ENCODE measurements around the gene RPL3. TPM values are rescaled to one million over a fixed set of nuclear protein-coding genes. Genes with fewer than 3 reads are reported as not detected.

Gene RPL3
- total RNA-seq, 2 donors from 2014 or later: 908 to 1,235 TPM

DNA sequence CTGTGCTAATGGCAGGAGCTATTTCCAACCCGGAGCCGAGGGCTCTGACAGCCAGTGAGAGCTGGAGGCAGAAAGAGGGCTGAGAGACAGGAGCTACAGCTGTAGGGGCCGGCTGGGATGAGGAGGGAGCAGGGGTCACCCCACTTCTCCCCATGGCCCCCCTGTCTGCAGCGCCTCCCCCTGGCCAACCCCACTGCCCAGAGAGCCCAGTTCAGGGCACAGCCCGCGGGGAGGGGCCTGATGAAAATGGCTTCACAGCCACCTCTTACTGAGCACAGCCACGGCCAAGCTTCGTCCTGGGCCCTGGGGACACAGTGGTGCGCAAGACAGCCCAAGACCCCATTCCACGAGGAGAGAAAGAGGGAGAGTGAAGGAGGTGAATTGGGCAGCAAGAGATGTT is 27.9 kb downstream of the RPL3 start:
- no peaks in the 10 kb centered on the region for H3K36me3 ChIP-seq
- peaks cover 10 to 31% of the 10 kb centered on the region in 2 donors for H3K4me1 ChIP-seq (ENCODE audit: control insufficient read depth in 1 of 2, low read depth in 2 of 2)
- no peak overlapping the region for H3K4me3 ChIP-seq
- no peak for ATAC-seq (ENCODE audit: insufficient number of reproducible peaks, low FRiP score, low read depth)
- H3K27ac ChIP-seq: no peak overlapping the region
- no peak for DNase-seq (ENCODE audit: low spot score)
- TF ChIP-seq, protein P1, sequence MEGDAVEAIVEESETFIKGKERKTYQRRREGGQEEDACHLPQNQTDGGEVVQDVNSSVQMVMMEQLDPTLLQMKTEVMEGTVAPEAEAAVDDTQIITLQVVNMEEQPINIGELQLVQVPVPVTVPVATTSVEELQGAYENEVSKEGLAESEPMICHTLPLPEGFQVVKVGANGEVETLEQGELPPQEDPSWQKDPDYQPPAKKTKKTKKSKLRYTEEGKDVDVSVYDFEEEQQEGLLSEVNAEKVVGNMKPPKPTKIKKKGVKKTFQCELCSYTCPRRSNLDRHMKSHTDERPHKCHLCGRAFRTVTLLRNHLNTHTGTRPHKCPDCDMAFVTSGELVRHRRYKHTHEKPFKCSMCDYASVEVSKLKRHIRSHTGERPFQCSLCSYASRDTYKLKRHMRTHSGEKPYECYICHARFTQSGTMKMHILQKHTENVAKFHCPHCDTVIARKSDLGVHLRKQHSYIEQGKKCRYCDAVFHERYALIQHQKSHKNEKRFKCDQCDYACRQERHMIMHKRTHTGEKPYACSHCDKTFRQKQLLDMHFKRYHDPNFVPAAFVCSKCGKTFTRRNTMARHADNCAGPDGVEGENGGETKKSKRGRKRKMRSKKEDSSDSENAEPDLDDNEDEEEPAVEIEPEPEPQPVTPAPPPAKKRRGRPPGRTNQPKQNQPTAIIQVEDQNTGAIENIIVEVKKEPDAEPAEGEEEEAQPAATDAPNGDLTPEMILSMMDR (IDR thresholded peaks at IDR 0.05): no peak
- no peaks in the 10 kb centered on the region for H3K9me3 ChIP-seq
- no peaks in the 10 kb centered on the region for H3K27me3 ChIP-seq (replicated peaks; ENCODE audit: insufficient read depth)

DNA sequence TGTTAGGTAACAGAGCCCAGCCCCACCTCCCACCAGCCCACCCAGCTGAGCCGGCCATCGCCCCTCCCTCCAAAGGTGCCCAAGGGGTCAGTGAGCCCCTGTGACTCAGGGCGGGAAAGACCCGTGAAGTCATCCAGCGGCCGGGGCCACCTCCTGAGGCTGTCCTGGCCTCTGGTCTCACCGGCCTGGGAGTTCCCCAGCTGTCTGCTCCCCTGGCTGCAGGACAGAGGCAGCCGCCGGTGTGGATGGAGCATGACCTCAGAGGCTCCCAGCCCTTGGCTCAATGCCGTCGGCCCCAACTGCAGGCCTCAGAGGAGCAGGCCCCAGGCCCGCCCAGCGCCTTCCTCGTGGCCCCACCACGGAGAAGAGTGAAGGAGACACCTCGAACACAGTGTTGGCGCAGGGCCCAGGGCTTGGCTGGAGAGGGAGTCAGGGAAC is 28.7 kb downstream of the RPL3 start:
- ATAC-seq (ENCODE audit: insufficient number of reproducible peaks, low FRiP score, low read depth): no peak
- Histone ChIP-seq H3K9me3 (no peaks in the 10 kb centered on the region), H3K36me3 (no peaks in the 10 kb centered on the region), H3K27ac (no peak overlapping the region), H3K27me3 (replicated peaks; ENCODE audit: insufficient read depth) (no peaks in the 10 kb centered on the region), H3K4me1 (ENCODE audit: control insufficient read depth in 1 of 2, low read depth in 2 of 2) (peaks cover 10 to 30% of the 10 kb centered on the region in 2 donors), H3K4me3 (no peak overlapping the region)
- TF ChIP-seq, protein P1 (IDR thresholded peaks at IDR 0.05): no peak
- no peak for DNase-seq (ENCODE audit: low spot score)

DNA sequence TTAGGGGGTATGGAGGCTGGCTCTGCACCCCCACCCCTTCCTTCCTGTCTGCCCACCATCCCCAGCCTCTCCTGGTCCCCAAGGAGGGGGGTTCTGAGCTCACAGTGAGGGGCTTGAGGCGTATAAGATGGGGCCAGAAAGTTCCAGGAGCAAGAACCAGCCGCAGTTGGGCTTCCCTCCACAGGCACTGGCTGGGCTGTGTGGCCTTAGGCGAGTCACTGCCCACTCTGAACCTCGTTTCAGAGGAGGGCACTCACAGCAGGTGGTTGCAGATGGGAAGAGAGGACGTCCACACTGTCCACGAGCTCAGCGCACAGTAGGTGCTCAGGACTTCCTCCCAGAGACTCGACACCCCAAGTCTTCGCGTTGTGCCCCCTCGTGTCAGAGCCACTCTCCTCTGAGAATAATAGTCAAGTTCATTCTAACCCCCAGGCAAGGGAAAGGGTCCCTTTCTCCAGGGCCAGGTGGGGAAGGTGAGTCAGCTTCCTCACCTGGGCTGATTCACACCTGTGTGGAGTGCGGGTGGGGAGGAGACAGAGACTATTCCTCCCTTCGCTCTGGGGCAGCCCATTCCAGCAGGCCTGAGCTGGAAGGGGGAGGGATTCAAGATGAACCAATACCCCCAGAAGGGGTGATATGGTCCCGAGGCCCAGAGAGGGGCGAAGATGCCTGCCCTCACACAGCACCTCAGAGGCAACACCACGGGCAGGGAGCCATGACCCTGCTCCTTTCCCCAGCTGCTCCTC is 29.3 kb downstream of the RPL3 start:
- TF ChIP-seq, protein P1 (IDR thresholded peaks at IDR 0.05): no peak
- no peaks in the 10 kb centered on the region for H3K27me3 ChIP-seq (replicated peaks; ENCODE audit: insufficient read depth)
- no peaks in the 10 kb centered on the region for H3K36me3 ChIP-seq
- ATAC-seq (ENCODE audit: insufficient number of reproducible peaks, low FRiP score, low read depth) (no peak), DNase-seq (ENCODE audit: low spot score) (no peak)
- H3K9me3 ChIP-seq: peaks cover under 1% of the 10 kb centered on the region
- no peak overlapping the region for H3K4me3 ChIP-seq
- H3K4me1 ChIP-seq (ENCODE audit: control insufficient read depth in 1 of 2, low read depth in 2 of 2): peaks cover 10 to 30% of the 10 kb centered on the region in 2 donors
- H3K27ac ChIP-seq: no peak overlapping the region

DNA sequence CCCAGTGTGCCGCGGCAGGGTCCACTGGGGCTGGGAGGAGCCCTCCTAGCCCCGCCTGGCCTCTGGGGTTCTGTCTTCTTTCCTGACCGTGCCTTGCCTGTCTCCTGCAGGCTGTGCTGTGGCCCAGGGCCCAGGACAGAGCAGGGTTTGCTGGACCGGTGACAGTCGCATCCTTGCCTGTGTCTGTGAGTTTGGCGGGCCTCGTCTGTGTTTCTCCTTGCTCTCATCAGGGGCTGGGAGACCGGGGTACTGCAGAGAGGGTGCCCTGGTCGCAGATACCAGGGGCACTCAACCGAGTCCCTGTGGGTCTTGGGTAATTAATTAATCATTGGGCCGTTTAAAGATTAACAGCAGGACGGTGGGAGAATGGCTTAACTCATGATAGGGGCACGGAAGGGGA is 29.9 kb downstream of the RPL3 start:
- H3K27me3 ChIP-seq (replicated peaks; ENCODE audit: insufficient read depth): no peaks in the 10 kb centered on the region
- peaks cover 5% of the 10 kb centered on the region for H3K9me3 ChIP-seq
- ATAC-seq (ENCODE audit: insufficient number of reproducible peaks, low FRiP score, low read depth): no peak
- H3K27ac ChIP-seq: no peak overlapping the region
- H3K4me3 ChIP-seq: no peak overlapping the region
- DNase-seq (ENCODE audit: low spot score): no peak
- no peaks in the 10 kb centered on the region for H3K36me3 ChIP-seq
- TF ChIP-seq, protein P1 (IDR thresholded peaks at IDR 0.05): no peak
- peaks cover 10 to 30% of the 10 kb centered on the region in 2 donors for H3K4me1 ChIP-seq (ENCODE audit: control insufficient read depth in 1 of 2, low read depth in 2 of 2)

DNA sequence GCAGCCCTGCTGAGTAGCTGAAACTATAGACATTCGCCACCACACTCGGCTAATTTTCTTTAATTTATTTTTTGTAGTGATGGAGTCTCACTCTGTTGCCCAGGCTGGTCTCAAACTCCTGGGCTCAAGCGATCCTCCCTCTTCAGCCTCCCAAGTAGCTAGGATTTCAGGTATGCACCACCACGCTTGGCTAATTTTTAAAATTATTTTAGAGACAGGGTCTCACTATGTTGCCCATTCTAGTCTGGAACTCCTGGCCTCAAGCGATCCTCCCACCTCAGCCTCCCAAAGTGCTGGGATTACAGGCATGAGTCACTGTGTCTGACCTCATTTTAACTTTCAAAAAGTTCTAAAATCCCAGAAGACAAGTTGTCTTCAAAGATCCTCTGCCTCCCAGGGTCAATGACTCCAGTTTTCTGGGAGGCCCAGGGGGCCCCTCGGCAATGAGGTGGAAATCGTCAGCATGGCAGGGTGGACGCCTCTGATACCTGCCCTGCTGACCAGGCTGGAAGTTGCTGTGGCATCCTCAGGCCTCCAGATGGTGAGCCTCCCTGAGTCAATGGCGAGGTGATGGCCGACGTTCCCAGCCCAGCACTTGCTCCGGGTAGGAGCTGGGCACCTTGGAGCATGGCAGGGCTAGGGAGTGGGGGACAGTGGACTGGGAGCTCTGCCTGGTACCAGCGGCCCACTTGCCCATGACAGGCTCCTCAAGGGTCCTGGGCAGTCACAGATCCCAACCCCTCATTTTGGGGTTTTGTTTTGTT is 31.1 kb downstream of the RPL3 start:
- Histone ChIP-seq H3K9me3 (peaks cover 5% of the 10 kb centered on the region), H3K36me3 (no peaks in the 10 kb centered on the region), H3K4me3 (no peak overlapping the region), H3K27me3 (replicated peaks; ENCODE audit: insufficient read depth) (no peaks in the 10 kb centered on the region), H3K27ac (no peak overlapping the region), H3K4me1 (ENCODE audit: control insufficient read depth in 1 of 2, low read depth in 2 of 2) (peaks cover 10 to 31% of the 10 kb centered on the region in 2 donors)
- TF ChIP-seq, protein P1 (IDR thresholded peaks at IDR 0.05): no peak
- no peak for DNase-seq (ENCODE audit: low spot score)
- no peak for ATAC-seq (ENCODE audit: insufficient number of reproducible peaks, low FRiP score, low read depth)

All from thoracic aorta (tissue), 2 donors.